Epithelial cell of esophagus (primary cell): ENCODE results near the gene RNF121.

Experiments used
- DNase-seq: peaks from one replicate; pipeline ENCODE4 v3.0.0; 2010; ENCODE audit warnings: low read depth
- H3K4me3 ChIP-seq: 2 replicates; pipeline ENCODE4 v1.5.1; 2011; ENCODE audit warnings: mild to moderate bottlenecking, low read length, control low read depth
- CTCF ChIP-seq: IDR thresholded peaks from 2 replicates; pipeline ENCODE4 v1.5.1; 2011; ENCODE audit warnings: low read depth, mild to moderate bottlenecking, low read length, control low read depth, inconsistent platforms; ENCODE audit not compliant: insufficient read depth; ENCODE audit errors: missing control alignments

The RNF121 gene

DNA sequence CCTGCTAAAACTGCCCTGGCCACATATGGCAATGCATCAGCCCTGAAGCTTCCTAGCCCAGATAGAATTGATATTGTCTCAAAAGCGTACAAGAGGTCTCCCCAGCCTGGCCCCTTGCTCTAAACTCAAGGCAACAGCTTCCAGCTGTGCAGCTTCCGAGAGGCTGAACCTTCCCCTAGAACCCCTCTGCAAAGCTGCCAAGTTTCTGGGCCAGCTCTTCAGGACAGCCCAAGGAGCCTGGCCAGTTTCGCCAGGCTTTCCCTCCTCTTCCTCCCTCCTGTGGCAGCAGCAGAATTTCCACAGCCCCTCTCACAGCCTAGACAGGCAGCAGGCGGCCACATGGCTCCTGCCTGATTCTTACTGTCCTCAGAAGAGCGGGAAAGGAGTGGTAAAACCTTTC is 117.0 kb downstream of the RNF121 start:
- DNase-seq: no peak
- TF ChIP-seq CTCF: no peak
- no peak overlapping the region for H3K4me3 ChIP-seq
